ENCODE data around the gene MPRIP.

The MPRIP gene

DNA sequence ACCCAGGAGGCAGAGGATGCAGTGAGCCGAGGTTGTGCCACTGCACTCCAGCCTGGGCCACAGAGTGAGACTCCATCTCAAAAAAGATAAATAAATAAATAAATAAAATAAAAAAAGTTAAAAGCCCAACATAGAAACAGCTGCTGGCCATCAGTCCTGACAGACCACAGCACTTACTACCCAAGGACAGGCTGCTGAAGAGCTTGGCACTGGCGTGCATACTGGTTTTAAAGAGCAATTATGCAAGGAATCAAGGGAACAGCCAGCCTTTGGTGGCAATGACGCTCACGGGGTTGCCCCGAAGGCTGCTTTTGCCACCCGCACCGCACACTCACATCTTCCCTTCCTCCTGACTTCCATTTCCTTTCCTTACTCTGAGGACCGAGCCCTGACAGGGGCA lies 159.7 kb downstream of the MPRIP start:
- no peak overlapping the region for H3K4me3 ChIP-seq (ENCODE audit: control insufficient read depth, low read depth, low read length)
- TF ChIP-seq, protein P1, sequence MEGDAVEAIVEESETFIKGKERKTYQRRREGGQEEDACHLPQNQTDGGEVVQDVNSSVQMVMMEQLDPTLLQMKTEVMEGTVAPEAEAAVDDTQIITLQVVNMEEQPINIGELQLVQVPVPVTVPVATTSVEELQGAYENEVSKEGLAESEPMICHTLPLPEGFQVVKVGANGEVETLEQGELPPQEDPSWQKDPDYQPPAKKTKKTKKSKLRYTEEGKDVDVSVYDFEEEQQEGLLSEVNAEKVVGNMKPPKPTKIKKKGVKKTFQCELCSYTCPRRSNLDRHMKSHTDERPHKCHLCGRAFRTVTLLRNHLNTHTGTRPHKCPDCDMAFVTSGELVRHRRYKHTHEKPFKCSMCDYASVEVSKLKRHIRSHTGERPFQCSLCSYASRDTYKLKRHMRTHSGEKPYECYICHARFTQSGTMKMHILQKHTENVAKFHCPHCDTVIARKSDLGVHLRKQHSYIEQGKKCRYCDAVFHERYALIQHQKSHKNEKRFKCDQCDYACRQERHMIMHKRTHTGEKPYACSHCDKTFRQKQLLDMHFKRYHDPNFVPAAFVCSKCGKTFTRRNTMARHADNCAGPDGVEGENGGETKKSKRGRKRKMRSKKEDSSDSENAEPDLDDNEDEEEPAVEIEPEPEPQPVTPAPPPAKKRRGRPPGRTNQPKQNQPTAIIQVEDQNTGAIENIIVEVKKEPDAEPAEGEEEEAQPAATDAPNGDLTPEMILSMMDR (conservative IDR thresholded peaks at IDR 0.05; ENCODE audit: control insufficient read depth, insufficient read depth, low read depth, low read length), result no peak
- no peak for DNase-seq (ENCODE audit: low read depth)

DNA sequence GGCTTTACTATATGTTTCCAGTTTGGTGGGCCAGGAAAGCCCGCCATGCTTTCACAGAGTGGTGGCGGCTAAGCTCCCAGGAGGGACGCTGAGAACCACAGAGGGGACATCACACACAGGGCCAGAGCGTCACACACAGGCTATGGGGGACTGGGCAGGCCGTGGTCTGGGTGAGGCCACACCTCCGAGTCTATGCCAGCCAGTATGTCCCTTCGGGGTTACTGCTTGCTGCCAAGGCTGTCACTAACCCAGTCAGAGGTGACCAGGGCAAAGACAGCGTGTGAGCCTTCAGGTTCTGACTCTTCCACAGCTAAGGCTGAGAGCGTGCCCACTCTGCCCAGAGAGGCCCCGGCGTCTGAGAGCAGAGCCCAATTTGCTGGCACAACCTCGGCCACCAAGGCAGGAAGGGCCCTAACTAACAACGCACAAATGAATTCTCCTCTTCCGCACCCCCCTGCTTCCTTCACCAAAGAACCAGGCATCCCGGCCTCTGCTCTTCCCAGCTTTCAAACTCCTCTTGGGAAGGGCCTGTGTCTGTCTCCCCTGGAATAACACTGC lies 161.0 kb downstream of the MPRIP start:
- TF ChIP-seq, protein P1 (conservative IDR thresholded peaks at IDR 0.05; ENCODE audit: control insufficient read depth, insufficient read depth, low read depth, low read length), result no peak
- DNase-seq (ENCODE audit: low read depth), result no peak

DNA sequence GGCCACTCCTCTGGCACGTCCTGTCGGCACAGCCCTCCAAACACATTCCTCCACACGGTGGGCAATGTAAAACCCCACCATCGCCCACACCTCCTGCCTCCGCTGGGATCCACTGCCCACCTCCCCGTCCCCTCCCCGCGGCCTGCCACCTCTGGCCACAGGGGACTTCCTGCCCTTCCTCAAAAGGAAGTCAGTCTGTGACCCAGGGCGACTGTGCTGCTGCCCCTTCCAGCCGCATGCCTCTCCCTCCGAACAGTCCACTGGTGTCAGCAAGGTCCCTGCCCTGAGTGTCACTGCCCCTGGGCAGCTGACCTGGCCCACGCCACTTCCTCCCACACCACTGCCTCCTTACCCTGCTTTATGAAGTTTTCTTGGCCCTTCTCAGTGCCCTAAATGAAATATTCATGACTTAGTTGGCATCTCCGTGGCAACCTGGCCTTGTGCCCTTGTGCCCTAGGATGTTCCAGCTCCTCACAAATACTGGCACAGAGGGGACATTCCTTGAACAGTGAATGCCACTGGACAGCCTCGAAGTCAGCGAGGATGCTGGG lies 161.9 kb downstream of the MPRIP start:
- DNase-seq (ENCODE audit: low read depth), result no peak
- TF ChIP-seq, protein P1 (conservative IDR thresholded peaks at IDR 0.05; ENCODE audit: control insufficient read depth, insufficient read depth, low read depth, low read length), result no peak
- H3K4me3 ChIP-seq (ENCODE audit: control insufficient read depth, low read depth, low read length), result no peak overlapping the region

More for the DNA sequence above, 161.0 kb downstream of the MPRIP start:
- no peak overlapping the region for H3K4me3 ChIP-seq (ENCODE audit: control insufficient read depth, low read depth, low read length)

DNA sequence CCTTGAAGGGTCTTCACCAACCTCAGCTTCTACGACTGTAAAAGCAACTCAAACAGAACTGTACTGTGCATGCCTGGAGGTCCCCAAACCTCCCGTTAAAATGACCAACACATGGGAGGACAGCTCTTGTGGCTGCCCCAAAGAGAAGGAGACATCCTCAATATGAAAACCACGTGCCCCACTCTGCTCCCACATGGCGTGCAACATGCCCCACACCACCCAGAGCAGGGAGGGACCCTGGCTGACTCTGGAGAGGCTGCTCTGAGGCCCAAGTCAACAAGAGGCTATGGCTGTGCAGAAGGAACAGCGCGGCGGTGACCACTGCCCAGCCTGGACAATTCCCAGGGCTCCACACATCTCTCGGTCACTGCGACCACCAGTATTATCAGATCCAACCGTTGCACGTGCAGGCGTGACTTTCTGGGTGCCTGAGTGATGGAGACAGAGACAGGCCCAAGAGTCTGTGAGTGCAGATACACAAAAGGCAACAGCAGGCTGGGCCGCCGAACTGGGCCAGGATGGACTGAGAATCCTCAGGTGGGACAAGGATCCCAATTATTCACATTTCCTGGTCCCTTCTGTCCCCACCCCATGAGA lies 162.5 kb downstream of the MPRIP start:
- no peak for DNase-seq (ENCODE audit: low read depth)
- TF ChIP-seq, protein P1 (conservative IDR thresholded peaks at IDR 0.05; ENCODE audit: control insufficient read depth, insufficient read depth, low read depth, low read length), result no peak
- peak overlapping the region; percentile 52 for H3K4me3 ChIP-seq (ENCODE audit: control insufficient read depth, low read depth, low read length)

DNA sequence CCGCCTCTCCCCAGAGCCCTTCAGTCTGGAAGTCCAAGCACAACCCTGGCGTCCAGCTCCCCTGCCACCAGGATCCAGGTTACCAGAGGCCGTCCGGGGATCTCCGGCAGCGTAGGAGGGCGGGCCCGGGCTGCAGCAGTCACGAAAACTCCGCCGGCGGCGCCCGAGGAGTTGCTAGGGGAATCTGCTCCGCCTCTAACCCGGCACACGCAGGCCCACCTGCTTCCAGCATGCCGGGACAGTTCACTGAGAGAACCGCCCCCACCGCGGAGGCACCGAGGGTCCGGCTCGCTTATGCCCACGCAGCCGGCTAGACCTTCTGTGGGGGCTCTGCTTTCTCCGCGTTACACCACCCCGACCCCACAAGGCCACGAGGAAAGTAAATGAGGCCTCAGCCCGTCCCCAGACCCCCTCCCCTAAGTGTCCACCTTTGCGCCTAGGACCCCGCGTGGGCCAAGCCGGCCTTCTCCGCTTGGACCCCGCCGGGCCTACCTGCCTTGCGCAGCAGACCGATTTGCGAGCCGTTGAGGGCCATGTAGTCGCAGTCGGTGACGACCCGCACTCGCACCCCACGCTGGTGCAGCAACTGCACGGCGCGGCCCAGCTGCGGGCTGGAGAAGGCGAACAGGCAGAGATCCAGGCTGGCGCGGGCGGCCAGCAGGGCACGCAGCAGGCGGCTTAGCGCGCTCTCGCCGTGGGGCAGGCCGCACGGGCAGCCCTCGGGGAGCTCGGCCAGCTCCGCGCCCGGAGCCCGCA lies 163.3 kb downstream of the MPRIP start:
- peak; percentile 39 for DNase-seq (ENCODE audit: low read depth)
- H3K4me3 ChIP-seq (ENCODE audit: control insufficient read depth, low read depth, low read length), result peak overlapping the region; percentile 52
- TF ChIP-seq, protein P1 (conservative IDR thresholded peaks at IDR 0.05; ENCODE audit: control insufficient read depth, insufficient read depth, low read depth, low read length), result no peak

DNA sequence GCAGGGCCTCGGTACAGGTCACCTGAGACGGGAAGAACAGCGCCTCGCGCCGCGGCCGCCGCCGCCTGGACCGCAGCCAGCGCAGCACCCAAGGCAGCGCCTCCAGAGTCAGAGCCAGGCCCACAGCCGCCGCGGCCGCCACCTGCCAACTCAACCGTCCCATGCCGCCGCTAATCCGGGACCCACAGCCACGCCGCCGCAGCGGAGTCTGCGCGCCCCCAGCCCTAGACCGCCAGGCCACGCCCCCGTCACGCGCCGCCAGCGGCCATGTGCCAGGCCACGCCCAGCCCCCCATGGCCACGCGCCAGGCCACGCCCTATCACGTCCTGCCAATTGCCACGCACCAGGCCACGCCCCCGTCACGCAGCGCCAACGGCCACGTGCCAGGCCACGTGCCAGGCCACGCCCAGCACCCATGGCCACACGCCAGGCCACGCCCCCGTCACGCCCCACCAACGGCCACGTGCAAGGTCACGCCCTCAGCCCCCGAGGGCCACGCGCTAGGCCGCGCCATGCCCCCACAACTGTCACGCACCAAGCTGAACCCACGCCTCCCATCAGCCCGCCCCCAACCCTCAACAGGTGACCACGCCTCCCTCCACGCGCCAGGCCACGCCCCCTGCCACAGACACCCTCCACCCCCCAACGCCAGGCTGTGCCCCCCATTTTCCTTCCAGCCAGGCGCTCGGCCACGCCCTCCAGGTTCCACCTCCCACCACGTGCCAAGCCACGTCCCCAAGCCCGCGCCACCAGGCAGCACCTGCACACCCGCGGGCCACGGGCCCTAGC lies 164.1 kb downstream of the MPRIP start, which contains the start of gene PLD6:
Gene PLD6 (minus strand): TSS at position 210 of the 789 bp plus-strand sequence. CDS start 47 bp downstream, at position 163.
- peak within 1 kb of the TSS; percentile 52 for H3K4me3 ChIP-seq (ENCODE audit: control insufficient read depth, low read depth, low read length)
- TF ChIP-seq, protein P1 (conservative IDR thresholded peaks at IDR 0.05; ENCODE audit: control insufficient read depth, insufficient read depth, low read depth, low read length), result no peak
- DNase-seq (ENCODE audit: low read depth), result peak; percentile 68
